Transverse colon (tissue), 4 donors: ENCODE results near the gene SLFN14. TPM values are rescaled to one million over a fixed set of nuclear protein-coding genes. Genes with fewer than 3 reads are reported as not detected.

Experiments used
- DNase-seq: peaks from one replicate; pipeline ENCODE4 v3.0.0-alpha.2; 2019
- H3K27ac ChIP-seq, 4 donors: fragments of 200-600 bp; sonication (generic); 2 replicates each; pipeline ENCODE4 v1.5.1; 2016 to 2018; ENCODE audit warnings: inconsistent platforms in 4 of 4
- H3K27me3 ChIP-seq: fragments of 200-600 bp; sonication (generic); 2 replicates; pipeline ENCODE4 v1.5.1; 2017; ENCODE audit warnings: inconsistent platforms
- H3K36me3 ChIP-seq, 4 donors: fragments of 200-600 bp; sonication (generic); 2 replicates each; pipeline ENCODE4 v1.5.1; 2017 to 2019; ENCODE audit warnings: inconsistent platforms in 4 of 4
- H3K4me1 ChIP-seq, 4 donors: fragments of 200-600 bp; sonication (generic); 2 replicates each; pipeline ENCODE4 v1.5.1; 2017 to 2020; ENCODE audit warnings: inconsistent platforms in 4 of 4
- H3K4me3 ChIP-seq, 4 donors: fragments of 200-600 bp; sonication (generic); 1 replicate in 1 of 4; 2 replicates in 3 of 4; pipeline versions ENCODE4 v1.5.1 to v1.6.1; 2017 to 2019; ENCODE audit warnings: inconsistent platforms in 4 of 4
- H3K9me3 ChIP-seq, 2 donors: fragments of 200-600 bp; sonication (generic); 2 replicates each; pipeline ENCODE4 v1.5.1; 2017 to 2019; ENCODE audit warnings: inconsistent platforms in 2 of 2
- EP300 ChIP-seq: sonication (generic); formaldehyde crosslinking; IDR thresholded peaks from one replicate; pipeline ENCODE4 v1.6.1; 2017; ENCODE audit warnings: antibody characterized with exemption, low read depth
- POLR2A ChIP-seq: fragments of 450-650 bp; IDR thresholded peaks from one replicate; pipeline ENCODE4 v1.6.1; 2016; ENCODE audit warnings: antibody characterized with exemption, mild to moderate bottlenecking, moderate library complexity
- POLR2AphosphoS5 ChIP-seq, 3 donors: sonication (generic); formaldehyde crosslinking; IDR thresholded peaks; one replicate each; pipeline ENCODE4 v1.6.1; 2016; ENCODE audit warnings: antibody characterized with exemption in 3 of 3
- WGBS, 2 donors: methylation state at CpG; one replicate each; pipeline ENCODE4 v1.1.5; 2018; ENCODE audit warnings: low coverage in 1 of 2; 5-methylcytosine and 5-hydroxymethylcytosine counted together
- in situ Hi-C, 4 donors: fragments of 200-750 bp; cut with MboI; loops; one replicate each; pipeline versions ENCODE4 v1.15.0 to v1.15.1; 2017; ENCODE audit warnings: low sequenced_read_pairs in 3 of 4, low pct_ligation_motif_present in 1 of 4, low pct_unique_long_range_greater_than_20kb in 1 of 4
- intact Hi-C: fragments of 100-400 bp; cut with DNase I; formaldehyde crosslinking; loops from one replicate; pipeline ENCODE4 v1.15.1; 2023; ENCODE audit warnings: low total_unique reads
- total RNA-seq, 4 donors: library from RNA; depleted of rRNA; stranded (reverse); fragments of >200 nt; gene quantifications; one replicate each; pipeline ENCODE4 v1.1.0, GENCODE V29; 2016
- TF ChIP-seq, protein P1 (sequence below), 5 experiments: fragments of 200-600 bp in 3 of 5; fragments of 450-650 bp in 2 of 5; sonication (generic) in 3 of 5; IDR thresholded peaks; 1 replicate in 2 of 5; 2 replicates in 3 of 5; pipeline ENCODE4 v1.5.1; 2016 to 2017; ENCODE audit warnings: antibody characterized with exemption in 5 of 5, inconsistent platforms in 3 of 5, mild to moderate bottlenecking in 2 of 5, moderate library complexity in 1 of 5

SLFN14 gene
- total RNA-seq, 4 donors from 2014 or later: not detected

- TF ChIP-seq POLR2AphosphoS5 (IDR thresholded peaks at IDR 0.05) (peak in 1 of 3 donors; percentile 61), POLR2A (peak; percentile 20), EP300 (no peak)
- TF ChIP-seq, protein P1, sequence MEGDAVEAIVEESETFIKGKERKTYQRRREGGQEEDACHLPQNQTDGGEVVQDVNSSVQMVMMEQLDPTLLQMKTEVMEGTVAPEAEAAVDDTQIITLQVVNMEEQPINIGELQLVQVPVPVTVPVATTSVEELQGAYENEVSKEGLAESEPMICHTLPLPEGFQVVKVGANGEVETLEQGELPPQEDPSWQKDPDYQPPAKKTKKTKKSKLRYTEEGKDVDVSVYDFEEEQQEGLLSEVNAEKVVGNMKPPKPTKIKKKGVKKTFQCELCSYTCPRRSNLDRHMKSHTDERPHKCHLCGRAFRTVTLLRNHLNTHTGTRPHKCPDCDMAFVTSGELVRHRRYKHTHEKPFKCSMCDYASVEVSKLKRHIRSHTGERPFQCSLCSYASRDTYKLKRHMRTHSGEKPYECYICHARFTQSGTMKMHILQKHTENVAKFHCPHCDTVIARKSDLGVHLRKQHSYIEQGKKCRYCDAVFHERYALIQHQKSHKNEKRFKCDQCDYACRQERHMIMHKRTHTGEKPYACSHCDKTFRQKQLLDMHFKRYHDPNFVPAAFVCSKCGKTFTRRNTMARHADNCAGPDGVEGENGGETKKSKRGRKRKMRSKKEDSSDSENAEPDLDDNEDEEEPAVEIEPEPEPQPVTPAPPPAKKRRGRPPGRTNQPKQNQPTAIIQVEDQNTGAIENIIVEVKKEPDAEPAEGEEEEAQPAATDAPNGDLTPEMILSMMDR (IDR thresholded peaks at IDR 0.05): no peak
- H3K36me3 ChIP-seq: no peaks in the 10 kb centered on the region
- WGBS, 2 donors: 46 to 54% methylated on average over 10 to 12 of the region's 12 CpGs
- intact Hi-C loops: no loop called here
- in situ Hi-C loops: no loop called here
- peak overlapping the region; percentile 90 to 96 (median 92) for H3K27ac ChIP-seq
- no peaks in the 10 kb centered on the region for H3K27me3 ChIP-seq
- no peak for DNase-seq
- no peaks in the 10 kb centered on the region for H3K9me3 ChIP-seq
- peaks cover 5 to 47% (median 27%) of the 10 kb centered on the region in 4 donors for H3K4me1 ChIP-seq
- H3K4me3 ChIP-seq: peak overlapping the region in 3 of 4 donors; percentile 62 to 82 (median 77)
These were observed 27.7 kb upstream of the SLFN14 start for GRCh38 chr17:35588196-35588920.

GRCh38 chr17:35587074-35587961, 26.7 kb upstream of the SLFN14 start, which contains the start of gene AP2B1:
Gene AP2B1, plus strand, starts transcription at chr17:35587322. Its CDS starts 6,709 bp downstream, at chr17:35594031.
- intact Hi-C loops (no loop called here), in situ Hi-C loops (no loop called here)
- WGBS, 2 donors: 0 to 3% methylated on average over 7 to 42 of the region's 50 CpGs
- peaks cover 5 to 47% (median 27%) of the 10 kb centered on the region in 4 donors for H3K4me1 ChIP-seq
- peak within 1 kb of the TSS; percentile 62 to 82 (median 72) for H3K4me3 ChIP-seq
- TF ChIP-seq POLR2A: peak; percentile 91
- TF ChIP-seq, protein P1 (IDR thresholded peaks at IDR 0.05): peak in 1 of 5 experiments; percentile 44
- TF ChIP-seq POLR2AphosphoS5 (IDR thresholded peaks at IDR 0.05): peak; percentile 86 to 91 (median 91)
- no peak for TF ChIP-seq EP300
- no peaks in the 10 kb centered on the region for H3K36me3 ChIP-seq
- no peaks in the 10 kb centered on the region for H3K9me3 ChIP-seq
- H3K27ac ChIP-seq: peak within 1 kb of the TSS; percentile 90 to 96 (median 92)
- DNase-seq: peak; percentile 96
- no peaks in the 10 kb centered on the region for H3K27me3 ChIP-seq

DNA sequence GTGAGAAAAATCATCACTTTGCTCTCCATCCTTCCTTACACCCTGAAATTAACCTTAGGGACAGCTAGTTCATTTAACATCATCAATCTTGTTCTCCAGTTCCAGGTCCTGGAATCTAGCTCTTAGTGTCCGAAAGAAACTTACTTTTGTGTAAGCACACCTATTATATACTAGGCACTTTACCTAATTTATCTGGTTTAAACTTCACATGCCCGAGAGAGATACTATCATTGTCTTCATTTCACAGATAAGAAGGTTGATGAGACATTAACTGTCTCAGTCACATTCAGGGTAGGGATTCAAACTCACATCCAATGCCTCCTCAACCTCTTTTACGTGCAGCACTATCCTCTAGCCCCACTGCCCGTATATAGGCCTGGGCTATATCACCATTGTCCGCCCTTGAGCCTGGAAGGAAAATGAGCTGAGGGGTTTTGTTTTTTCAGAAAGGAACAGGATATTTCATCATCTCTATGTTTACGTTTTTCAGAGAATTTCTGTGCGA, 26.0 kb upstream of the SLFN14 start:
- DNase-seq: no peak
- Histone ChIP-seq H3K4me1 (peaks cover 5 to 44% (median 26%) of the 10 kb centered on the region in 4 donors), H3K36me3 (no peaks in the 10 kb centered on the region), H3K4me3 (peak overlapping the region in 3 of 4 donors; percentile 62 to 82 (median 77)), H3K27ac (peak overlapping the region; percentile 90 to 96 (median 92)), H3K27me3 (no peaks in the 10 kb centered on the region), H3K9me3 (no peaks in the 10 kb centered on the region)
- in situ Hi-C loops: no loop called here
- 28 to 41% methylated on average over 5 to 7 of the region's 7 CpGs for WGBS, 2 donors
- TF ChIP-seq POLR2AphosphoS5 (IDR thresholded peaks at IDR 0.05) (no peak), POLR2A (no peak), EP300 (no peak)
- TF ChIP-seq, protein P1 (IDR thresholded peaks at IDR 0.05): no peak
- intact Hi-C loops: no loop called here

- TF ChIP-seq POLR2A: no peak
- no peak for TF ChIP-seq EP300
- TF ChIP-seq, protein P1 (IDR thresholded peaks at IDR 0.05): no peak
- no peak for TF ChIP-seq POLR2AphosphoS5 (IDR thresholded peaks at IDR 0.05)
- WGBS, 2 donors: 70% methylated on average over 1 of the region's 1 CpG; no CpG with 5 or more reads in 1 of the 2 donors
- no peaks in the 10 kb centered on the region for H3K9me3 ChIP-seq
- H3K36me3 ChIP-seq: no peaks in the 10 kb centered on the region
- H3K4me1 ChIP-seq: peaks cover 5 to 26% (median 17%) of the 10 kb centered on the region in 4 donors
- in situ Hi-C loops (no loop called here), intact Hi-C loops (no loop called here)
- no peak overlapping the region for H3K27ac ChIP-seq
- no peak overlapping the region for H3K4me3 ChIP-seq
- no peaks in the 10 kb centered on the region for H3K27me3 ChIP-seq
- DNase-seq: no peak
These were observed 23.4 kb upstream of the SLFN14 start for GRCh38 chr17:35584061-35584460.
